ENCODE measurements around the gene IFIT3. TPM values are rescaled to one million over a fixed set of nuclear protein-coding genes. Genes with fewer than 3 reads are reported as not detected.
"Not testable (repeated sequence)": the region's sequence is repeated elsewhere in the genome, so short reads cannot be mapped to it uniquely, and the experiment has no call there.

IFIT3 gene
- total RNA-seq, 3 donors from 2014 or later (not counting 1 experiment from before 2014, with no cell fraction given): 12.0 to 31.7 (median 12.2) TPM

DNA sequence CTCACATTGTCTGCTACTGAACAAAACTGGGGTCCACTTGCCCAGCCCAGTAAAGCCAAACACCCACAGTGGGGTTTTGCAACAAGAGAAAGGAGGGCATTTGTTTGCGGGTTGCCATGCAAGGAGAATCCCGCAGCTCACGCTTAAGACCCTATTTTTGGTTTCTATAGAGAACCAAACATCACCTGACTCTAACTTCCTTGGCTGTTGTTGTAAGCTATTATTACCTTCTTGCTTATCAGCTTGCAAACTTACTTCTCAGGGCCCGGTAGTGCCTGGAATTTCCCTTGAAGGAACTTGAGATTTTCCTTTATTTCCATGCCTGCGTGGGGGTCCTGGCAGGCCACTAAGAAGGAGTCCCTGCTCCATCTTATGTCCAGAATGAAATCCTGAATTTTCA, 20.7 kb downstream of the IFIT3 start:
- Histone ChIP-seq H3K27me3 (ENCODE audit: control insufficient read depth, insufficient read depth, low read length) (no peaks in the 10 kb centered on the region), H3K36me3 (ENCODE audit: control insufficient read depth, insufficient read depth, low read length) (no peaks in the 10 kb centered on the region), H3K4me1 (ENCODE audit: control insufficient read depth, insufficient read depth, low read length) (no peaks in the 10 kb centered on the region), H3K9me3 (ENCODE audit: control insufficient read depth, insufficient read depth, low read length) (no peaks in the 10 kb centered on the region), H3K4me3 (ENCODE audit: low read length) (no peak overlapping the region), H3K27ac (ENCODE audit: low read length) (no peak overlapping the region)
- TF ChIP-seq, protein P1, sequence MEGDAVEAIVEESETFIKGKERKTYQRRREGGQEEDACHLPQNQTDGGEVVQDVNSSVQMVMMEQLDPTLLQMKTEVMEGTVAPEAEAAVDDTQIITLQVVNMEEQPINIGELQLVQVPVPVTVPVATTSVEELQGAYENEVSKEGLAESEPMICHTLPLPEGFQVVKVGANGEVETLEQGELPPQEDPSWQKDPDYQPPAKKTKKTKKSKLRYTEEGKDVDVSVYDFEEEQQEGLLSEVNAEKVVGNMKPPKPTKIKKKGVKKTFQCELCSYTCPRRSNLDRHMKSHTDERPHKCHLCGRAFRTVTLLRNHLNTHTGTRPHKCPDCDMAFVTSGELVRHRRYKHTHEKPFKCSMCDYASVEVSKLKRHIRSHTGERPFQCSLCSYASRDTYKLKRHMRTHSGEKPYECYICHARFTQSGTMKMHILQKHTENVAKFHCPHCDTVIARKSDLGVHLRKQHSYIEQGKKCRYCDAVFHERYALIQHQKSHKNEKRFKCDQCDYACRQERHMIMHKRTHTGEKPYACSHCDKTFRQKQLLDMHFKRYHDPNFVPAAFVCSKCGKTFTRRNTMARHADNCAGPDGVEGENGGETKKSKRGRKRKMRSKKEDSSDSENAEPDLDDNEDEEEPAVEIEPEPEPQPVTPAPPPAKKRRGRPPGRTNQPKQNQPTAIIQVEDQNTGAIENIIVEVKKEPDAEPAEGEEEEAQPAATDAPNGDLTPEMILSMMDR (IDR thresholded peaks at IDR 0.05): no peak
- Mint-ChIP-seq H3K36me3 (no peaks in the 10 kb centered on the region), H3K27me3 (ENCODE audit: low read depth in 2 of 2) (peaks cover 24 to 69% of the 10 kb centered on the region in 2 donors), H3K9me3 (no peaks in the 10 kb centered on the region), H3K27ac (no peak overlapping the region), H3K4me1 (no peaks in the 10 kb centered on the region), H3K4me3 (no peak overlapping the region)
- DNase-seq (no peak), ATAC-seq (no peak)
- WGBS (ENCODE audit: insufficient coverage): 63% methylated on average over 5 of the region's 5 CpGs
- intact Hi-C loops (cut with micrococcal nuclease): no loop called here

DNA sequence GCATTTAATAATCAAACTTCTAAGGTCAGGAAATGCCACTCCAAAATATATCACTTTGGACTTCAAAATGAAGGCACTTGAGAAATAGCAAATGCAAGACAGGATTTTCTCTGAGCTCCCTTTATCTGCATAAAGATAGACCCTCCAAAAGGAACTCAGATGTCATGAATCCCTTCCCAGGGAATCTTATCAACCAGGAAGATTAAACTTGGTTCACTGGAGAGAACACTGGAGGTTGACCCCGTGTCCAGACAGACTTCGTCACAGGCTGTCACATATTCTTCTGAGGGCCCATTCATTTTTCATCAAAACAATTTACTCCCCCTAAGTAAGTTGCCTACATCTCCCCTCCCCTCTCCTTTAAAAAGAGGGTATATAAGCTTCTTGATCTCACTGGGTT, 21.2 kb downstream of the IFIT3 start:
- Histone ChIP-seq H3K27me3 (ENCODE audit: control insufficient read depth, insufficient read depth, low read length) (no peaks in the 10 kb centered on the region), H3K9me3 (ENCODE audit: control insufficient read depth, insufficient read depth, low read length) (no peaks in the 10 kb centered on the region), H3K27ac (ENCODE audit: low read length) (no peak overlapping the region), H3K4me1 (ENCODE audit: control insufficient read depth, insufficient read depth, low read length) (no peaks in the 10 kb centered on the region), H3K36me3 (ENCODE audit: control insufficient read depth, insufficient read depth, low read length) (no peaks in the 10 kb centered on the region), H3K4me3 (ENCODE audit: low read length) (no peak overlapping the region)
- no peak overlapping the region for H3K4me3 Mint-ChIP-seq
- no peak for ATAC-seq
- intact Hi-C loops (cut with micrococcal nuclease): no loop called here
- WGBS (ENCODE audit: insufficient coverage): 92% methylated on average over 2 of the region's 2 CpGs
- H3K36me3 Mint-ChIP-seq: no peaks in the 10 kb centered on the region
- DNase-seq: no peak
- peaks cover 27 to 70% of the 10 kb centered on the region in 2 donors for H3K27me3 Mint-ChIP-seq (ENCODE audit: low read depth in 2 of 2)
- no peaks in the 10 kb centered on the region for H3K4me1 Mint-ChIP-seq
- H3K9me3 Mint-ChIP-seq: no peaks in the 10 kb centered on the region
- no peak overlapping the region for H3K27ac Mint-ChIP-seq
- TF ChIP-seq, protein P1 (IDR thresholded peaks at IDR 0.05): no peak

DNA sequence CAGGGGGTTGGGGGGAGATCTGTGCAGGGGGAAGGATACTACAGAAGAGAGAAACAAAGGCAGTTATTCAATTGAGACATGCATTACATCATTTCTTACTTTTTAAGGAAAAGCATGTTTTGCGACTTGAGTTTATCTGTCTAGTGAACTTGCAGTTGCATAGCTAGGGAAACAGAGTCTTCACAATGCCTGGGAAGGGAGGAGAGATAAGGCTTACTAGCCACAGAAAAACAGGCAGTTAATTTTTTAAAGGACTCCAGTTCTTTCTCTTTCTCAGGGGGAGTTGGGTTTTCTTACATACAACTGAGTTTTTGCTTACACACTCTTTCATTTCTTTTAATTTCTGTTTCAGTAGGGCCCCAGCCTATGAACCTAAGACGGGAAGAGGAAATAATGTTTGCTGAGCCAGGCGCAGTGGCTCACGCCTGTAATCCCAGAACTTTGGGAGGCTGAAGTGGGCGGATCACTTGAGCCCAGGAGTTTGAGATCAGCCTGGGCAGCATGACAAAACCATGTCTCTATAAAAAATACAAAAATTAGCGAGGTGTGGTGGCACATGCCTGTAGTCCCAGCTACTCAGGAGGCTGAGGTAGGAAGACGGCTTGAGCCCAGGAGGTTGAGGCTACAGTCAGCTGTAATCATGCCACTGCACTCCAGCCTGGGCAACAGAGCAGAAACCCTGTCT, 23.0 kb downstream of the IFIT3 start:
- not testable (repeated sequence) for H3K27ac Mint-ChIP-seq

DNA sequence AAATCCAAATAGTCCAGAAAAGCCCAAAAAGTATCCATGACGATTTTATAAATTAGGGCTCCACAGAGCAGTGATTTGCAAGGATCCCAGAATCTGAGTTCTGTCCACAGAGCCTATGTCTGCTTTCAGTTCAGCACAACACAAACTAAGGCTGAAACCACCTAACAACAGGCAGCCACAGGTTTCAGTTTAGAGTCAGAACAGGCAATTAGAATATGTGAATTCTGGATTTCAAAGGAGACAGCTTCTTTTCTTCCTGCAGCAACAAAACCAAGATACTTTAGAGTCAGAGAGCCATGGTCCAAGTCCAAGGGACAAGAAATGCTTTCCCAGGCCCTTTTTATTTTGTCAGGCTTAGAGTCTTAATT, 23.6 kb downstream of the IFIT3 start:
- peaks cover 24 to 70% of the 10 kb centered on the region in 2 donors for H3K27me3 Mint-ChIP-seq (ENCODE audit: low read depth in 2 of 2)

More for the DNA sequence above, 23.0 kb downstream of the IFIT3 start:
- DNase-seq; H3K9me3 ChIP-seq (ENCODE audit: control insufficient read depth, insufficient read depth, low read length); H3K27me3 ChIP-seq (ENCODE audit: control insufficient read depth, insufficient read depth, low read length); H3K4me1 ChIP-seq (ENCODE audit: control insufficient read depth, insufficient read depth, low read length); ATAC-seq; H3K9me3 Mint-ChIP-seq; H3K4me1 Mint-ChIP-seq; intact Hi-C loops (cut with micrococcal nuclease); H3K36me3 Mint-ChIP-seq; H3K4me3 Mint-ChIP-seq; H3K4me3 ChIP-seq (ENCODE audit: low read length); H3K36me3 ChIP-seq (ENCODE audit: control insufficient read depth, insufficient read depth, low read length); H3K27ac ChIP-seq (ENCODE audit: low read length): not testable (repeated sequence)
- H3K27me3 Mint-ChIP-seq (ENCODE audit: low read depth in 2 of 2): peaks cover 21 to 74% of the 10 kb centered on the region in 2 donors
- 56% methylated on average over 7 of the region's 7 CpGs for WGBS (ENCODE audit: insufficient coverage)

More for the DNA sequence above, 23.6 kb downstream of the IFIT3 start:
- Histone ChIP-seq H3K27ac (ENCODE audit: low read length) (no peak overlapping the region), H3K4me3 (ENCODE audit: low read length) (no peak overlapping the region), H3K9me3 (ENCODE audit: control insufficient read depth, insufficient read depth, low read length) (no peaks in the 10 kb centered on the region), H3K4me1 (ENCODE audit: control insufficient read depth, insufficient read depth, low read length) (no peaks in the 10 kb centered on the region), H3K36me3 (ENCODE audit: control insufficient read depth, insufficient read depth, low read length) (no peaks in the 10 kb centered on the region), H3K27me3 (ENCODE audit: control insufficient read depth, insufficient read depth, low read length) (no peaks in the 10 kb centered on the region)
- WGBS (ENCODE audit: insufficient coverage): 74% methylated on average over 1 of the region's 1 CpG
- Mint-ChIP-seq H3K36me3 (no peaks in the 10 kb centered on the region), H3K4me1 (no peaks in the 10 kb centered on the region), H3K27ac (no peak overlapping the region), H3K4me3 (no peak overlapping the region), H3K9me3 (no peaks in the 10 kb centered on the region)
- intact Hi-C loops (cut with micrococcal nuclease): no loop called here
- no peak for ATAC-seq
- TF ChIP-seq, protein P1 (IDR thresholded peaks at IDR 0.05): no peak
- no peak for DNase-seq
